GM12878 (cell line): ENCODE results near the gene SQSTM1. TPM values are rescaled to one million over a fixed set of nuclear protein-coding genes. Genes with fewer than 3 reads are reported as not detected.
A peak's percentile ranks its signal among the peaks of the same experiment; 100 is the strongest.

Experiments used
- EP300 ChIP-seq, 2 experiments: fragments of 150-350 bp in 1 of 2; IDR thresholded peaks; 2 replicates each; pipeline ENCODE4 v1.6.1; 2011 to 2012; ENCODE audit warnings: low read depth in 2 of 2, low read length in 2 of 2, borderline replicate concordance in 1 of 2, improper control_type of control experiment in 1 of 2, inconsistent platforms in 1 of 2; ENCODE audit not compliant: control insufficient read depth in 1 of 2
- IKZF2 ChIP-seq, 2 experiments: fragments of 450-650 bp; IDR thresholded peaks; 2 replicates each; pipeline ENCODE4 v1.6.1; 2017; ENCODE audit warnings: mild to moderate bottlenecking in 2 of 2, moderate library complexity in 2 of 2
- MAX ChIP-seq: IDR thresholded peaks from 2 replicates; pipeline ENCODE4 v1.6.1; 2012; ENCODE audit warnings: low read depth, low read length, improper control_type of control experiment
- PAX5 ChIP-seq: IDR thresholded peaks from 2 replicates; pipeline ENCODE4 v1.6.1; 2011; ENCODE audit warnings: low read depth, low read length, borderline replicate concordance
- POLR2AphosphoS2 ChIP-seq: IDR thresholded peaks from 2 replicates; pipeline ENCODE4 v1.6.1; 2011; ENCODE audit warnings: low read depth, mild to moderate bottlenecking, low read length, improper control_type of control experiment, moderate library complexity
- RELA ChIP-seq: fragments of 450-650 bp; IDR thresholded peaks from 2 replicates; pipeline ENCODE4 v1.8.0; 2014; ENCODE audit warnings: borderline replicate concordance; ENCODE audit not compliant: partially characterized antibody
- RELB ChIP-seq: fragments of 450-650 bp; IDR thresholded peaks from 2 replicates; pipeline ENCODE4 v1.6.1; 2017; ENCODE audit warnings: low read depth, mild to moderate bottlenecking, moderate library complexity
- RUNX3 ChIP-seq: IDR thresholded peaks from 2 replicates; pipeline ENCODE4 v1.6.1; 2012; ENCODE audit warnings: low read length, inconsistent platforms
- SUZ12 ChIP-seq: fragments of 200-600 bp; sonication (generic); IDR thresholded peaks from one replicate; pipeline ENCODE4 v1.6.1; 2018; ENCODE audit warnings: antibody characterized with exemption, mild to moderate bottlenecking; ENCODE audit not compliant: unreplicated experiment
- USF1 ChIP-seq: IDR thresholded peaks from 2 replicates; pipeline ENCODE4 v1.6.1; 2011; ENCODE audit warnings: borderline replicate concordance, low read depth, mild to moderate bottlenecking, moderate library complexity, mixed read lengths, low read length; ENCODE audit not compliant: insufficient read depth; ENCODE audit errors: extremely low read length
- YBX1 ChIP-seq: fragments of 450-650 bp; IDR thresholded peaks from 2 replicates; pipeline ENCODE4 v1.6.1; 2016; ENCODE audit warnings: antibody characterized with exemption
- polyA plus RNA-seq, 11 experiments: library from polyadenylated mRNA; depleted of rRNA in 4 of 11; unstranded in 6 of 11; stranded (reverse) in 5 of 11; fragments of >200 nt; fragmentation: Nextera tagmentation in 4 of 11; fragmentation: Illumina TruSeq in 1 of 11; extraction: Ambion mirVana in 4 of 11; extraction: Trizol in 1 of 11; gene quantifications; 1 replicate in 1 of 11; 2 replicates in 10 of 11; pipeline versions ENCODE4 v1.2.1 to v1.2.3, GENCODE V29; 2011 to 2016; ENCODE audit warnings: inconsistent platforms in 2 of 11, missing spikeins in 2 of 11, low read depth in 1 of 11
- total RNA-seq, 4 experiments: library from RNA; depleted of rRNA in 3 of 4; stranded (reverse); fragments of >200 nt in 3 of 4; fragmentation: Illumina TruSeq in 1 of 4; extraction: Trizol in 1 of 4; gene quantifications; 2 replicates each; pipeline versions ENCODE4 v1.2.1 to v1.2.3, GENCODE V29; 2013 to 2021
- TF ChIP-seq, protein P1 (sequence below): fragments of 150-350 bp; IDR thresholded peaks from 2 replicates; pipeline ENCODE4 v1.6.1; 2014; ENCODE audit warnings: mild to moderate bottlenecking, low read depth, low read length
- TF ChIP-seq, protein P2 (sequence below): fragments of 450-650 bp; IDR thresholded peaks from 2 replicates; pipeline ENCODE4 v1.6.1; 2017; ENCODE audit warnings: mild to moderate bottlenecking, moderate library complexity
- TF ChIP-seq, protein P3 (sequence below): fragments of 450-650 bp; IDR thresholded peaks from 2 replicates; pipeline ENCODE4 v1.6.1; 2018; ENCODE audit warnings: mild to moderate bottlenecking, low read depth, moderate library complexity; ENCODE audit not compliant: partially characterized antibody

SQSTM1 gene
- total and polyA plus RNA-seq, 10 of the 15 experiments (the other 5 are each of a cell fraction or from before 2014, with no cell fraction given) = 6.3 to 138 (median 62.1) TPM

DNA sequence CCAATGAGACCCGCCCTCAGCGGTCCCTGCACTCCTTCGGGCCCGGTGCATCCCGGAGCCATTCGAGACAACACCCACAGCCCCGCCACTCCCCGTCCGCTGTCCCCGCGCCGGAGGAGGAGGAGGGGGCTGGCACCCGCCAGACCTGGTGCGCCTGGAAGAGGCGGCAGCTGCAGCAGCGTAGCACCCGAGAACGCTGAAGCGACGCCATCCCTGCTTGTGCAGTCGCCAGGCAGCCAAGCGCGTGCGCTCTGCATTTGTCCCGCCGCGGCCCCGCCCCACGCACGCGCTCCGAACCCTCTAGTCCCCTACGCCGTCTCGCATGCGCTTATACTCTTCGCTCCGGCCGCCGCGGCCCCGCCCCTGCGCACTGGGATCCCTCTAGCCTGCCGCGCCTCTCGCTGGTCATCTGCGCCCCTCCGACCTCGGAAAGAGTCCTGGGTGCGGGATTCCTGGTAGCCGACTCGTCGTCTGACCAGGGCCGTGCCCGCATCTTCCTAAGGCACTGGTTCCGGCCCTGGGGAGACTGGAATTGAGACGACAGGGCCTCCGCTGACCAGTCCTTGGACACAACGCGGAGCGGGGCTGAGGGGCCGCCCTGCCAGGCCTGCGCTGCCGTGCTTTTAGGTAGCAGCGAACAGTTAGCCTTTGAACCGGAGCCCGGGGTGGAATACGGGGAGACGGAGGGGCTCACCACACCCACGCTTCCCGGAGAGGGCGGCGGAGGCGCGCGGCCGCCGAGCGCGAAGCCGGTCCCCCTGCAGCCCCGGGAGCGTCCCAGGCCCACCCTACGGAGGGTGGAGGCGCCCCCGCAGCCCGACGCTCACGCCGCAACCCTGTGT lies 38.1 kb downstream of the SQSTM1 start, which contains the start of gene MRNIP (continued):
- TF ChIP-seq RELB (peak; percentile 43; the same call in 1 of the 2 replicates), RELA (peak; percentile 20), SUZ12 (no peak), YBX1 (no peak), RUNX3 (no peak; the same call in 1 of the 2 replicates), PAX5 (0 out of 2 replicates have a peak, but pooled peaks have one; percentile 6), EP300 (IDR thresholded peaks at IDR 0.05; ENCODE audit: borderline replicate concordance in 1 of 2, control insufficient read depth in 1 of 2, low read depth in 2 of 2, low read length in 2 of 2) (peak; percentile 7 to 16; a peak in 1 of 4 replicates), MAX (no peak; the same call in 1 of the 2 replicates), POLR2AphosphoS2 (0 out of 2 replicates have a peak, but pooled peaks have one; percentile 70), IKZF2 (IDR thresholded peaks at IDR 0.05) (peak; percentile 25 to 55; a peak in 1 of 4 replicates), USF1 (no peak)
- TF ChIP-seq, protein P1, sequence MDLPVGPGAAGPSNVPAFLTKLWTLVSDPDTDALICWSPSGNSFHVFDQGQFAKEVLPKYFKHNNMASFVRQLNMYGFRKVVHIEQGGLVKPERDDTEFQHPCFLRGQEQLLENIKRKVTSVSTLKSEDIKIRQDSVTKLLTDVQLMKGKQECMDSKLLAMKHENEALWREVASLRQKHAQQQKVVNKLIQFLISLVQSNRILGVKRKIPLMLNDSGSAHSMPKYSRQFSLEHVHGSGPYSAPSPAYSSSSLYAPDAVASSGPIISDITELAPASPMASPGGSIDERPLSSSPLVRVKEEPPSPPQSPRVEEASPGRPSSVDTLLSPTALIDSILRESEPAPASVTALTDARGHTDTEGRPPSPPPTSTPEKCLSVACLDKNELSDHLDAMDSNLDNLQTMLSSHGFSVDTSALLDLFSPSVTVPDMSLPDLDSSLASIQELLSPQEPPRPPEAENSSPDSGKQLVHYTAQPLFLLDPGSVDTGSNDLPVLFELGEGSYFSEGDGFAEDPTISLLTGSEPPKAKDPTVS = no peak
- TF ChIP-seq, protein P2, sequence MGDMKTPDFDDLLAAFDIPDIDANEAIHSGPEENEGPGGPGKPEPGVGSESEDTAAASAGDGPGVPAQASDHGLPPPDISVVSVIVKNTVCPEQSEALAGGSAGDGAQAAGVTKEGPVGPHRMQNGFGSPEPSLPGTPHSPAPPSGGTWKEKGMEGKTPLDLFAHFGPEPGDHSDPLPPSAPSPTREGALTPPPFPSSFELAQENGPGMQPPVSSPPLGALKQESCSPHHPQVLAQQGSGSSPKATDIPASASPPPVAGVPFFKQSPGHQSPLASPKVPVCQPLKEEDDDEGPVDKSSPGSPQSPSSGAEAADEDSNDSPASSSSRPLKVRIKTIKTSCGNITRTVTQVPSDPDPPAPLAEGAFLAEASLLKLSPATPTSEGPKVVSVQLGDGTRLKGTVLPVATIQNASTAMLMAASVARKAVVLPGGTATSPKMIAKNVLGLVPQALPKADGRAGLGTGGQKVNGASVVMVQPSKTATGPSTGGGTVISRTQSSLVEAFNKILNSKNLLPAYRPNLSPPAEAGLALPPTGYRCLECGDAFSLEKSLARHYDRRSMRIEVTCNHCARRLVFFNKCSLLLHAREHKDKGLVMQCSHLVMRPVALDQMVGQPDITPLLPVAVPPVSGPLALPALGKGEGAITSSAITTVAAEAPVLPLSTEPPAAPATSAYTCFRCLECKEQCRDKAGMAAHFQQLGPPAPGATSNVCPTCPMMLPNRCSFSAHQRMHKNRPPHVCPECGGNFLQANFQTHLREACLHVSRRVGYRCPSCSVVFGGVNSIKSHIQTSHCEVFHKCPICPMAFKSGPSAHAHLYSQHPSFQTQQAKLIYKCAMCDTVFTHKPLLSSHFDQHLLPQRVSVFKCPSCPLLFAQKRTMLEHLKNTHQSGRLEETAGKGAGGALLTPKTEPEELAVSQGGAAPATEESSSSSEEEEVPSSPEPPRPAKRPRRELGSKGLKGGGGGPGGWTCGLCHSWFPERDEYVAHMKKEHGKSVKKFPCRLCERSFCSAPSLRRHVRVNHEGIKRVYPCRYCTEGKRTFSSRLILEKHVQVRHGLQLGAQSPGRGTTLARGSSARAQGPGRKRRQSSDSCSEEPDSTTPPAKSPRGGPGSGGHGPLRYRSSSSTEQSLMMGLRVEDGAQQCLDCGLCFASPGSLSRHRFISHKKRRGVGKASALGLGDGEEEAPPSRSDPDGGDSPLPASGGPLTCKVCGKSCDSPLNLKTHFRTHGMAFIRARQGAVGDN = peak; percentile 60; the same call in 1 of the 2 replicates
- TF ChIP-seq, protein P3, sequence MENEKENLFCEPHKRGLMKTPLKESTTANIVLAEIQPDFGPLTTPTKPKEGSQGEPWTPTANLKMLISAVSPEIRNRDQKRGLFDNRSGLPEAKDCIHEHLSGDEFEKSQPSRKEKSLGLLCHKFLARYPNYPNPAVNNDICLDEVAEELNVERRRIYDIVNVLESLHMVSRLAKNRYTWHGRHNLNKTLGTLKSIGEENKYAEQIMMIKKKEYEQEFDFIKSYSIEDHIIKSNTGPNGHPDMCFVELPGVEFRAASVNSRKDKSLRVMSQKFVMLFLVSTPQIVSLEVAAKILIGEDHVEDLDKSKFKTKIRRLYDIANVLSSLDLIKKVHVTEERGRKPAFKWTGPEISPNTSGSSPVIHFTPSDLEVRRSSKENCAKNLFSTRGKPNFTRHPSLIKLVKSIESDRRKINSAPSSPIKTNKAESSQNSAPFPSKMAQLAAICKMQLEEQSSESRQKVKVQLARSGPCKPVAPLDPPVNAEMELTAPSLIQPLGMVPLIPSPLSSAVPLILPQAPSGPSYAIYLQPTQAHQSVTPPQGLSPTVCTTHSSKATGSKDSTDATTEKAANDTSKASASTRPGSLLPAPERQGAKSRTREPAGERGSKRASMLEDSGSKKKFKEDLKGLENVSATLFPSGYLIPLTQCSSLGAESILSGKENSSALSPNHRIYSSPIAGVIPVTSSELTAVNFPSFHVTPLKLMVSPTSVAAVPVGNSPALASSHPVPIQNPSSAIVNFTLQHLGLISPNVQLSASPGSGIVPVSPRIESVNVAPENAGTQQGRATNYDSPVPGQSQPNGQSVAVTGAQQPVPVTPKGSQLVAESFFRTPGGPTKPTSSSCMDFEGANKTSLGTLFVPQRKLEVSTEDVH = no peak
